WERI-Rb-1 (cell line): Measurements from ENCODE around the gene RDH11.

Experiments
- DNase-seq: peaks from one replicate; pipeline ENCODE4 v3.0.0-alpha.2; 2020
- H3K27ac ChIP-seq: fragments of 250-450 bp; sonication (Bioruptor Pico); 2 replicates; pipeline ENCODE4 v1.5.1; 2020; ENCODE audit warnings: mild to moderate bottlenecking, moderate library complexity
- H3K27me3 ChIP-seq: fragments of 250-450 bp; sonication (Bioruptor Pico); 2 replicates; pipeline ENCODE4 v1.5.1; 2021; ENCODE audit warnings: mild to moderate bottlenecking, low read depth, moderate library complexity; ENCODE audit not compliant: insufficient read depth, severe bottlenecking
- H3K36me3 ChIP-seq: fragments of 250-450 bp; sonication (Bioruptor Pico); 2 replicates; pipeline ENCODE4 v1.5.1; 2020; ENCODE audit warnings: mild to moderate bottlenecking, moderate library complexity
- H3K4me3 ChIP-seq: 2 replicates; pipeline ENCODE4 v1.5.1; 2011; ENCODE audit warnings: low read depth, mild to moderate bottlenecking, control low read depth, low read length
- H3K9me3 ChIP-seq: fragments of 250-450 bp; sonication (Bioruptor Pico); 2 replicates; pipeline ENCODE4 v1.5.1; 2021; ENCODE audit warnings: mild to moderate bottlenecking, moderate library complexity; ENCODE audit not compliant: severe bottlenecking
- CTCF ChIP-seq: IDR thresholded peaks from 2 replicates; pipeline ENCODE4 v1.5.1; 2011; ENCODE audit warnings: low read depth, mild to moderate bottlenecking, control low read depth, inconsistent platforms, low read length

The RDH11 gene

GRCh38 chr14:67636361-67636919, 59.1 kb downstream of the RDH11 start:
- no peak for DNase-seq
- Histone ChIP-seq H3K27me3 (no peaks in the 10 kb centered on the region), H3K4me3 (no peak overlapping the region), H3K27ac (no peak overlapping the region), H3K36me3 (peaks cover 24% of the 10 kb centered on the region), H3K9me3 (no peaks in the 10 kb centered on the region)
- no peak for TF ChIP-seq CTCF

GRCh38 chr14:67633451-67634147, 62.0 kb downstream of the RDH11 start:
- Histone ChIP-seq H3K27me3 (no peaks in the 10 kb centered on the region), H3K9me3 (no peaks in the 10 kb centered on the region), H3K27ac (no peak overlapping the region), H3K4me3 (no peak overlapping the region), H3K36me3 (peaks cover 24% of the 10 kb centered on the region)
- no peak for TF ChIP-seq CTCF
- no peak for DNase-seq

GRCh38 chr14:67630938-67631337, 64.6 kb downstream of the RDH11 start:
- no peak overlapping the region for H3K27ac ChIP-seq
- DNase-seq, result no peak
- no peaks in the 10 kb centered on the region for H3K27me3 ChIP-seq
- H3K4me3 ChIP-seq, result no peak overlapping the region
- H3K9me3 ChIP-seq, result no peaks in the 10 kb centered on the region
- TF ChIP-seq CTCF, result no peak
- peaks cover 33% of the 10 kb centered on the region for H3K36me3 ChIP-seq

- Histone ChIP-seq H3K27ac (no peak overlapping the region), H3K9me3 (no peaks in the 10 kb centered on the region), H3K27me3 (no peaks in the 10 kb centered on the region), H3K4me3 (no peak overlapping the region), H3K36me3 (peaks cover 33% of the 10 kb centered on the region)
- no peak for DNase-seq
- no peak for TF ChIP-seq CTCF
Measured at GRCh38 chr14:67630186-67630585, 65.4 kb downstream of the RDH11 start.

GRCh38 chr14:67627519-67627918, 68.0 kb downstream of the RDH11 start:
- DNase-seq, result no peak
- TF ChIP-seq CTCF, result no peak
- Histone ChIP-seq H3K9me3 (no peaks in the 10 kb centered on the region), H3K27me3 (no peaks in the 10 kb centered on the region), H3K36me3 (peaks cover 53% of the 10 kb centered on the region), H3K27ac (no peak overlapping the region), H3K4me3 (no peak overlapping the region)
